GM13977 (cell line): ENCODE results near the gene PRKCZ.

Source experiments
- DNase-seq: peaks from one replicate; pipeline ENCODE4 v3.0.0; 2012; ENCODE audit warnings: low spot score
- CTCF ChIP-seq: IDR thresholded peaks from 2 replicates; pipeline ENCODE4 v1.5.1; 2012; ENCODE audit warnings: mild to moderate bottlenecking, control low read depth; ENCODE audit not compliant: insufficient read depth; ENCODE audit errors: extremely low read depth, missing control alignments
- in situ Hi-C: fragments of 300-500 bp; cut with MboI; formaldehyde crosslinking; loops from one replicate; pipeline ENCODE4 v1.12.0; 2022; ENCODE audit warnings: low sequenced_read_pairs, low pct_unique_long_range_greater_than_20kb, mixed read lengths, inconsistent platforms; ENCODE audit not compliant: unreplicated experiment

PRKCZ gene

GRCh38 chr1:2044510-2045319, 5.5 kb upstream of the PRKCZ start:
- in situ Hi-C loops, result no loop called here
- peak; percentile 98 for TF ChIP-seq CTCF
- DNase-seq, result peak; percentile 89

GRCh38 chr1:2045468-2046173, 4.6 kb upstream of the PRKCZ start:
- no peak for TF ChIP-seq CTCF
- in situ Hi-C loops, result no loop called here

GRCh38 chr1:2046174-2046917, 3.9 kb upstream of the PRKCZ start:
- in situ Hi-C loops, result no loop called here
- peak; percentile 88 for TF ChIP-seq CTCF
- peak; percentile 79 for DNase-seq

More at GRCh38 chr1:2045468-2046173, 4.6 kb upstream of the PRKCZ start:
- DNase-seq, result no peak

GRCh38 chr1:2046953-2047748, 3.1 kb upstream of the PRKCZ start:
- TF ChIP-seq CTCF, result no peak
- in situ Hi-C loops, result no loop called here
- DNase-seq, result no peak

- in situ Hi-C loops, result no loop called here
- no peak for TF ChIP-seq CTCF
- no peak for DNase-seq
Measured at GRCh38 chr1:2047749-2048729, 2.2 kb upstream of the PRKCZ start.
